CD4-positive, alpha-beta T cell (primary cell): ENCODE data around the gene GSTM4. TPM values are rescaled to one million over a fixed set of nuclear protein-coding genes. Genes with fewer than 3 reads are reported as not detected.
A peak's percentile ranks its signal among the peaks of the same experiment; 100 is the strongest.

Experiments used
- ATAC-seq: fragments of 200-7000 bp; cut with Tn5 transposase; one replicate; pipeline ENCODE4 v1.10.0; 2022; ENCODE audit warnings: mild to moderate bottlenecking; ENCODE audit not compliant: poor library complexity
- CTCF ChIA-PET: fragments of 350-600 bp; sonication (Branson Sonifier 250); formaldehyde crosslinking; loops from one replicate; lab custom pipeline; 2021; ENCODE audit warnings: antibody characterized with exemption, inconsistent platforms; lab: Charles Lee
- POLR2A ChIA-PET: fragments of 350-600 bp; sonication (Branson Sonifier 250); formaldehyde crosslinking; loops from one replicate; lab custom pipeline; 2021; ENCODE audit warnings: antibody characterized with exemption, inconsistent platforms; lab: Charles Lee
- DNase-seq, 14 experiments: peaks; one replicate each; pipeline ENCODE4 v3.0.0-alpha.2; 2013 to 2020; ENCODE audit warnings: mixed read lengths in 2 of 14
- H3K27ac ChIP-seq, 2 donors: one replicate each; pipeline versions ENCODE4 v1.5.1 to v1.7.0; 2013; ENCODE audit warnings: low read length in 2 of 2, low read depth in 1 of 2, mild to moderate bottlenecking in 1 of 2
- H3K27me3 ChIP-seq, 2 experiments: 1 replicate in 1 of 2; 2 replicates in 1 of 2; pipeline versions ENCODE4 v1.6.1 to v1.7.0; 2013; ENCODE audit warnings: low read length in 2 of 2, control low read depth in 1 of 2, mild to moderate bottlenecking in 1 of 2, moderate library complexity in 1 of 2; ENCODE audit not compliant: insufficient read depth in 2 of 2, control insufficient read depth in 1 of 2
- H3K36me3 ChIP-seq: one replicate; pipeline ENCODE4 v1.6.1; 2013; ENCODE audit warnings: low read length, control low read depth; ENCODE audit not compliant: insufficient read depth
- H3K4me1 ChIP-seq: one replicate; pipeline ENCODE4 v1.6.1; 2013; ENCODE audit warnings: low read length, control low read depth; ENCODE audit not compliant: insufficient read depth
- H3K4me3 ChIP-seq: one replicate; pipeline ENCODE4 v1.5.1; 2013; ENCODE audit warnings: mild to moderate bottlenecking, low read length, moderate library complexity
- H3K9me3 ChIP-seq, 2 experiments: 1 replicate in 1 of 2; 2 replicates in 1 of 2; pipeline versions ENCODE4 v1.6.1 to v1.7.0; 2013; ENCODE audit warnings: low read length in 2 of 2, mild to moderate bottlenecking in 2 of 2, control low read depth in 1 of 2, moderate library complexity in 1 of 2; ENCODE audit not compliant: control insufficient read depth in 1 of 2, insufficient read depth in 1 of 2
- H3K27ac Mint-ChIP-seq: one replicate; pipeline ENCODE4 v1.8.0; 2020; ENCODE audit warnings: mixed read lengths
- H3K27me3 Mint-ChIP-seq: one replicate; pipeline ENCODE4 v1.8.0; 2021; ENCODE audit warnings: mixed read lengths
- H3K36me3 Mint-ChIP-seq: one replicate; pipeline ENCODE4 v1.8.0; 2021; ENCODE audit warnings: low read depth, mixed read lengths
- H3K4me1 Mint-ChIP-seq: one replicate; pipeline ENCODE4 v1.8.0; 2021; ENCODE audit warnings: low read depth, mixed read lengths
- H3K4me3 Mint-ChIP-seq: one replicate; pipeline ENCODE4 v1.8.0; 2020; ENCODE audit warnings: mild to moderate bottlenecking, mixed read lengths
- H3K9me3 Mint-ChIP-seq: one replicate; pipeline ENCODE4 v1.8.0; 2020; ENCODE audit warnings: mixed read lengths
- CTCF ChIP-seq: fragments of 200-600 bp; IDR thresholded peaks from one replicate; pipeline ENCODE4 v1.8.0; 2022; ENCODE audit warnings: antibody characterized with exemption, mild to moderate bottlenecking
- intact Hi-C, 2 experiments: fragments of 100-400 bp; cut with DNase I in 1 of 2; cut with micrococcal nuclease in 1 of 2; formaldehyde crosslinking; loops; one replicate each; pipeline versions ENCODE4 v1.15.1 to v1.9.0; 2023 to 2025; cut with DNase I, micrococcal nuclease
- total RNA-seq, 174 experiments: library from RNA in 2 of 174; stranded (reverse) in 2 of 174; gene quantifications; one replicate each; pipeline ENCODE4 v1.2.3 and lab custom pipeline; 2021 to 2026

GSTM4 gene
- total RNA-seq, 2 experiments from 2014 or later: 17.7 to 20.7 TPM

- no peaks in the 10 kb centered on the region for H3K9me3 ChIP-seq
- peaks cover 20% of the 10 kb centered on the region for H3K4me1 Mint-ChIP-seq
- peak in 1 of 14 experiments; percentile 4 for DNase-seq
- ChIA-PET POLR2A (no interaction called here), CTCF (interaction anchor here (3.8 kb wide), 1 partner anchor 131 kb away, joined by 22 read pairs; no protein-coding TSS in a partner anchor)
- no peaks in the 10 kb centered on the region for H3K36me3 Mint-ChIP-seq
- intact Hi-C loops: loop anchor here (5.0 kb wide), 4 partner anchors 45 to 340 kb away; partner anchors contain the start of genes AHCYL1 (in 2 of the 2), GSTM1 (in 2 of the 2) and GNAI3 (in 1 of the 2)
- no peaks in the 10 kb centered on the region for H3K27me3 ChIP-seq
- H3K27ac ChIP-seq: no peak overlapping the region
- ATAC-seq: no peak
- no peaks in the 10 kb centered on the region for H3K27me3 Mint-ChIP-seq
- TF ChIP-seq CTCF: no peak
- H3K27ac Mint-ChIP-seq: no peak overlapping the region
- H3K4me3 Mint-ChIP-seq: no peak overlapping the region
- H3K4me1 ChIP-seq: peaks cover 15% of the 10 kb centered on the region
- no peak overlapping the region for H3K4me3 ChIP-seq
- H3K36me3 ChIP-seq: no peaks in the 10 kb centered on the region
- H3K9me3 Mint-ChIP-seq: no peaks in the 10 kb centered on the region
Observed at GRCh38 chr1:109642626-109643025, 13.3 kb upstream of the GSTM4 start.

DNA sequence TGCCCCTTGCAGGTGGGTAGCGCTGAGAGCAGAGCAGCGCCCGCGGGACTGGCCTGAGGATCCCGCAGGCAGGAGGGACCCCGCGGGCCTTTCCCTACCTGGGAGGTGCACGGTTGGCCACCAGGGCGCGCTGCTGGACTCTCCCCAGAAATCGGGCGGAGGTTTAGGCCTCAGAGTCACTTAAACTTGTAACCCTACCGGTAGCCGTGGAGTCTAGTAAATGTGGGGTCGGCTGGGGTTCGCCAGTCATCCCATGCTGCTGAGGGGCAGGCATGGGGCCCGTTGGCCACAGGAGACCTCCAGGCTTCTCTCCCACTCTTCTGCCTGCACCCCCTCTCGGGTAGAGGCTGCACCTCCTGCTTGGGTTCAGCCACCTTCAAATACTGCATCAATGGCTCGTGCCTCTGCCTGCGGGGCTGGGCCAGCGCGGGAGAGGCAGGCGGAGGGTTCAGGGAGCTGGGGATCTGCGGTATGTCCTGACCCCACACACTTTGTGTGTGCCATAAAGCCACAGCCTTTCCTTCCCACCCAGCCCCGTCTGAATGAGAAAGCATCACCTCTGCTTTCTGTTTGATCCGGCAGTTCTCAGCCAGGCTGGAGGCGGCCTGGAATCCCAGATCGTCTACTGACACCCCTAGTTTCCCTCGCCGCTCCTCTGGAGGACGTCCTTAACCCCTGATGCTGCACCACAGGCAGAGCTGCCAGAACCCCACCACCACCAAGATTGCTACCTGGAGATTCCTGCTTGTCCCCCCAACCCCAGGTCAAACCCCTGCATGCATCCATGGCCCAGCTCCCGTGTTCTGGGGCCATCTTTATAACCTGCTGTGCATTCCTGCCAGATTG is 12.3 kb upstream of the GSTM4 start:
- ChIA-PET CTCF (interaction anchor here (3.8 kb wide), 1 partner anchor 130 kb away, joined by 22 read pairs; no protein-coding TSS in a partner anchor), POLR2A (no interaction called here)
- H3K4me1 Mint-ChIP-seq: peaks cover 20% of the 10 kb centered on the region
- H3K4me3 ChIP-seq: no peak overlapping the region
- intact Hi-C loops: loop anchor here (5.0 kb wide), 4 partner anchors 44 to 339 kb away; partner anchors contain the start of genes AHCYL1 (in 2 of the 2), GSTM1 (in 2 of the 2) and GNAI3 (in 1 of the 2)
- H3K9me3 Mint-ChIP-seq: no peaks in the 10 kb centered on the region
- no peaks in the 10 kb centered on the region for H3K27me3 Mint-ChIP-seq
- DNase-seq (peak; percentile 79 to 91 (median 88)), ATAC-seq (peak; percentile 94)
- no peak overlapping the region for H3K27ac Mint-ChIP-seq
- H3K4me3 Mint-ChIP-seq: no peak overlapping the region
- H3K27me3 ChIP-seq: no peaks in the 10 kb centered on the region
- TF ChIP-seq CTCF: peak; percentile 85
- no peak overlapping the region for H3K27ac ChIP-seq
- H3K4me1 ChIP-seq: peaks cover 15% of the 10 kb centered on the region
- no peaks in the 10 kb centered on the region for H3K36me3 ChIP-seq
- no peaks in the 10 kb centered on the region for H3K36me3 Mint-ChIP-seq
- H3K9me3 ChIP-seq: no peaks in the 10 kb centered on the region

- ATAC-seq (no peak), DNase-seq (no peak)
- H3K4me1 ChIP-seq: peaks cover 15% of the 10 kb centered on the region
- Mint-ChIP-seq H3K27ac (no peak overlapping the region), H3K9me3 (no peaks in the 10 kb centered on the region), H3K36me3 (no peaks in the 10 kb centered on the region), H3K27me3 (no peaks in the 10 kb centered on the region), H3K4me1 (peaks cover 20% of the 10 kb centered on the region), H3K4me3 (no peak overlapping the region)
- no peaks in the 10 kb centered on the region for H3K27me3 ChIP-seq
- no peak overlapping the region for H3K27ac ChIP-seq
- intact Hi-C loops: loop anchor here (5.0 kb wide), 4 partner anchors 43 to 338 kb away; partner anchors contain the start of genes AHCYL1 (in 2 of the 2), GSTM1 (in 2 of the 2) and GNAI3 (in 1 of the 2)
- CTCF ChIA-PET: no interaction called here
- no peaks in the 10 kb centered on the region for H3K9me3 ChIP-seq
- TF ChIP-seq CTCF: no peak
- POLR2A ChIA-PET: no interaction called here
- H3K36me3 ChIP-seq: no peaks in the 10 kb centered on the region
- no peak overlapping the region for H3K4me3 ChIP-seq
Observed at GRCh38 chr1:109644670-109645069, 11.2 kb upstream of the GSTM4 start.
